B cell (primary cell): Measurements from ENCODE around the gene NGEF.

Experiments
- CTCF ChIP-seq: fragments of 200-600 bp; IDR thresholded peaks from one replicate; pipeline ENCODE4 v1.8.0; 2022; ENCODE audit warnings: antibody characterized with exemption, mild to moderate bottlenecking
- EZH2 ChIP-seq: IDR thresholded peaks from 2 replicates; pipeline ENCODE4 v1.6.1; 2012; ENCODE audit warnings: borderline replicate concordance, low read depth, mild to moderate bottlenecking, moderate library complexity, low read length; ENCODE audit not compliant: insufficient read depth, poor library complexity, severe bottlenecking

GRCh38 chr2:232986155-232986554 lies 26.9 kb downstream of the NGEF start:
- TF ChIP-seq CTCF (no peak), EZH2 (no peak)
